Measurements from ENCODE around the gene ZNF185. TPM values are rescaled to one million over a fixed set of nuclear protein-coding genes. Genes with fewer than 3 reads are reported as not detected.

ZNF185 gene
- total RNA-seq, 1 experiment from 2014 or later = 15.8 TPM

DNA sequence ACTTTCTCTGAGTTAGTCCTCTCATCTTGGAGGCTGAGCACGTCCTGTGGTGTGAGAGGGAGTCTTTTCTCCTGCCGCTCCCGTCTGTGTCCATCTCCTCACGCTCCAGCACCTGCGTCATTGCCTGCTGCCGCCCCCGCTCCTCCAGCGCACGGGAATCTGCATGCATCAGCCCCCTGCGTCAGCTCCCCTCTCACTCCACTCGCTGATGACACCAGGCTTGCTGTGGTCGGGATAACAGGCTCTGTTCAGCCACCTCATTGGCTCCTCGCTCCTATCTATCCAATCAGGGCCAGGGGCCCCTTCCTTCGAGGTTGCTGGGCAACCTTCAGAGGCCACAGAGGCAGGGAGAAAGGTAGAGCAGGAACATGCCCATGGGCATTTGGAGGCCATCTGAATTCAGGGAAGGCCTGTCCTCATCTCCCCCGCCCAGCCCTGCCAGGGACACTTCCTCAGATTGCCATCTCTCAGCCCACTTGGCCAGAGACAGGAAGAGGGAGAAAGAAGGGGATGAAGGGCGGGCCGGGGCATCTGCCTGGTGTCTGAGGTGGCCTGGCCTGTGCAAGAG, 9.3 kb downstream of the ZNF185 start:
- H3K9me3 ChIP-seq (ENCODE audit: control insufficient read depth in 1 of 2, insufficient read depth in 1 of 2, low read depth in 1 of 2, low read length in 2 of 2) = no peaks in the 10 kb centered on the region
- intact Hi-C loops (cut with micrococcal nuclease) = no loop called here
- H3K4me3 ChIP-seq (replicated peaks in 1 of 2; ENCODE audit: low read depth in 1 of 2, low read length in 2 of 2) = no peak overlapping the region
- H3K36me3 ChIP-seq (ENCODE audit: control insufficient read depth in 1 of 2, insufficient read depth in 2 of 2, low read length in 2 of 2) = no peaks in the 10 kb centered on the region
- ChIA-PET CTCF (no interaction called here), RAD21 (ENCODE audit: low non-redundant PET in 1 of 2, low total read pairs in 2 of 2, uncharacterized antibody in 2 of 2, unreplicated experiment in 2 of 2) (no interaction called here), POLR2A (no interaction called here)
- H3K4me1 ChIP-seq (ENCODE audit: control insufficient read depth in 1 of 2, insufficient read depth in 2 of 2, low read length in 2 of 2) = peaks cover 0 to 12% of the 10 kb centered on the region in 2 experiments; a peak in 2 of 4 replicates
- H3K9ac ChIP-seq (ENCODE audit: low read length) = no peak overlapping the region
- H4K20me1 ChIP-seq (ENCODE audit: insufficient read depth) = no peaks in the 10 kb centered on the region
- TF ChIP-seq JUND (IDR thresholded peaks at IDR 0.05) = no peak
- TF ChIP-seq POLR2AphosphoS5 (IDR thresholded peaks at IDR 0.05; ENCODE audit: low read depth, low read length) = no peak
- TF ChIP-seq, protein P1, sequence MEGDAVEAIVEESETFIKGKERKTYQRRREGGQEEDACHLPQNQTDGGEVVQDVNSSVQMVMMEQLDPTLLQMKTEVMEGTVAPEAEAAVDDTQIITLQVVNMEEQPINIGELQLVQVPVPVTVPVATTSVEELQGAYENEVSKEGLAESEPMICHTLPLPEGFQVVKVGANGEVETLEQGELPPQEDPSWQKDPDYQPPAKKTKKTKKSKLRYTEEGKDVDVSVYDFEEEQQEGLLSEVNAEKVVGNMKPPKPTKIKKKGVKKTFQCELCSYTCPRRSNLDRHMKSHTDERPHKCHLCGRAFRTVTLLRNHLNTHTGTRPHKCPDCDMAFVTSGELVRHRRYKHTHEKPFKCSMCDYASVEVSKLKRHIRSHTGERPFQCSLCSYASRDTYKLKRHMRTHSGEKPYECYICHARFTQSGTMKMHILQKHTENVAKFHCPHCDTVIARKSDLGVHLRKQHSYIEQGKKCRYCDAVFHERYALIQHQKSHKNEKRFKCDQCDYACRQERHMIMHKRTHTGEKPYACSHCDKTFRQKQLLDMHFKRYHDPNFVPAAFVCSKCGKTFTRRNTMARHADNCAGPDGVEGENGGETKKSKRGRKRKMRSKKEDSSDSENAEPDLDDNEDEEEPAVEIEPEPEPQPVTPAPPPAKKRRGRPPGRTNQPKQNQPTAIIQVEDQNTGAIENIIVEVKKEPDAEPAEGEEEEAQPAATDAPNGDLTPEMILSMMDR (IDR thresholded peaks at IDR 0.05 in 2 of 3, conservative IDR thresholded peaks at IDR 0.05 in 1 of 3; ENCODE audit: borderline replicate concordance in 1 of 3, insufficient read depth in 1 of 3, low read depth in 2 of 3, low read length in 2 of 3) = no peak
- no peak for TF ChIP-seq ELF1 (IDR thresholded peaks at IDR 0.05; ENCODE audit: borderline replicate concordance, low read depth)
- TF ChIP-seq POLR2A (IDR thresholded peaks at IDR 0.05; ENCODE audit: borderline replicate concordance, extremely low read depth, insufficient read depth, insufficient read length) = no peak
- no peak for TF ChIP-seq EZH2phosphoT487 (IDR thresholded peaks at IDR 0.05; ENCODE audit: borderline replicate concordance)
- no peak for TF ChIP-seq ZFX (IDR thresholded peaks at IDR 0.05)
- TF ChIP-seq EZH2 (IDR thresholded peaks at IDR 0.05) = no peak
- TF ChIP-seq, protein P2, sequence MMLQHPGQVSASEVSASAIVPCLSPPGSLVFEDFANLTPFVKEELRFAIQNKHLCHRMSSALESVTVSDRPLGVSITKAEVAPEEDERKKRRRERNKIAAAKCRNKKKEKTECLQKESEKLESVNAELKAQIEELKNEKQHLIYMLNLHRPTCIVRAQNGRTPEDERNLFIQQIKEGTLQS (IDR thresholded peaks at IDR 0.05) = no peak
- TF ChIP-seq SIN3A (IDR thresholded peaks at IDR 0.05; ENCODE audit: low read depth) = no peak
- no peak for TF ChIP-seq FOSL1 (IDR thresholded peaks at IDR 0.05; ENCODE audit: low read depth)
- no peak for TF ChIP-seq EGR1 (IDR thresholded peaks at IDR 0.05; ENCODE audit: low read depth)
- TF ChIP-seq SRF (IDR thresholded peaks at IDR 0.05; ENCODE audit: low read depth) = no peak
- BruUV-seq (replicated peaks) = no TSS peak
- H3K27ac ChIP-seq (ENCODE audit: low read depth, low read length) = no peak overlapping the region
- DNase-seq (ENCODE audit: low read depth, low spot score) (no peak), ATAC-seq (no peak)
- no peaks in the 10 kb centered on the region for H3K79me2 ChIP-seq (ENCODE audit: insufficient read depth, low read length)
- no peaks in the 10 kb centered on the region for H3K9me2 ChIP-seq (ENCODE audit: insufficient read depth)
- no peak overlapping the region for H2AFZ ChIP-seq (ENCODE audit: low read depth, low read length, poor library complexity, severe bottlenecking)
- no peaks in the 10 kb centered on the region for H3K27me3 ChIP-seq (ENCODE audit: insufficient read depth, low read length)
- H3K4me2 ChIP-seq (ENCODE audit: low read length) = no peak overlapping the region

Measured in HCT116 (cell line).